Thymus (tissue), 14 donors: ENCODE data around the gene SLC38A7. TPM values are rescaled to one million over a fixed set of nuclear protein-coding genes. Genes with fewer than 3 reads are reported as not detected.
A peak's percentile ranks its signal among the peaks of the same experiment; 100 is the strongest.

Experiments
- DNase-seq, 9 donors: peaks; one replicate each; pipeline ENCODE4 v3.0.0-alpha.2; 2013; ENCODE audit warnings: low spot score in 9 of 9, low read depth in 6 of 9, missing footprints in 1 of 9
- H3K27ac ChIP-seq, 2 donors: one replicate each; pipeline ENCODE4 v1.5.1; 2013; ENCODE audit warnings: control low read depth in 1 of 2, low read depth in 1 of 2, low read length in 1 of 2, mild to moderate bottlenecking in 1 of 2, moderate library complexity in 1 of 2
- H3K27me3 ChIP-seq, 2 donors: one replicate each; pipeline ENCODE4 v1.5.1; 2013; ENCODE audit warnings: low read length in 1 of 2; ENCODE audit not compliant: control insufficient read depth in 2 of 2, insufficient read depth in 1 of 2
- H3K36me3 ChIP-seq, 2 donors: one replicate each; pipeline ENCODE4 v1.5.1; 2013; ENCODE audit warnings: low read length in 1 of 2, mild to moderate bottlenecking in 1 of 2, moderate library complexity in 1 of 2; ENCODE audit not compliant: control insufficient read depth in 2 of 2, insufficient read depth in 2 of 2
- H3K4me1 ChIP-seq, 2 donors: one replicate each; pipeline ENCODE4 v1.5.1; 2013; ENCODE audit warnings: low read length in 2 of 2; ENCODE audit not compliant: control insufficient read depth in 2 of 2, insufficient read depth in 2 of 2
- H3K4me3 ChIP-seq, 2 donors: one replicate each; pipeline ENCODE4 v1.5.1; 2013; ENCODE audit warnings: low read length in 2 of 2, control low read depth in 1 of 2, mild to moderate bottlenecking in 1 of 2
- H3K9me3 ChIP-seq, 2 donors: one replicate each; pipeline ENCODE4 v1.5.1; 2013; ENCODE audit warnings: low read length in 1 of 2, mild to moderate bottlenecking in 1 of 2; ENCODE audit not compliant: control insufficient read depth in 2 of 2, insufficient read depth in 1 of 2
- WGBS: extraction: QIAGEN DNeasy Blood & Tissue Kit; methylation state at CpG from one replicate; pipeline ENCODE4 v1.1.7; 2013; 5-methylcytosine and 5-hydroxymethylcytosine counted together
- long read RNA-seq, 10 donors: transcript quantifications; one replicate each; lab custom pipeline, GENCODE V29; 2026
- polyA plus RNA-seq: library from polyadenylated mRNA; stranded (reverse); fragments of 200-250 nt; gene quantifications from one replicate; pipeline ENCODE4 v1.2.3, GENCODE V29; 2013
- total RNA-seq: library from RNA; stranded (reverse); fragments of 120-200 nt; gene quantifications from one replicate; pipeline ENCODE4 v1.2.4, GENCODE V29; 2013
- donor health status: healthy.

SLC38A7 gene
- total RNA-seq (3.7 TPM), polyA plus RNA-seq (8.6 TPM)
- long read RNA-seq, donor 1: 0 reads
- long read RNA-seq, donor 2: 0 reads
- long read RNA-seq, donor 3: 0 reads
- long read RNA-seq, donor 4, full-length matches to known transcripts: 3 of 3 reads
- long read RNA-seq, donor 4, partial matches to known transcripts: 0 of 3 reads
- long read RNA-seq, donor 4, other reads (novel, unspliced or antisense): 0 of 3 reads
- long read RNA-seq, donor 5, full-length matches to known transcripts: 1 of 1 reads
- long read RNA-seq, donor 5, partial matches to known transcripts: 0 of 1 reads
- long read RNA-seq, donor 5, other reads (novel, unspliced or antisense): 0 of 1 reads
- long read RNA-seq, donor 6, full-length matches to known transcripts: 3 of 3 reads
- long read RNA-seq, donor 6, partial matches to known transcripts: 0 of 3 reads
- long read RNA-seq, donor 6, other reads (novel, unspliced or antisense): 0 of 3 reads
- long read RNA-seq, donor 7, full-length matches to known transcripts: 3 of 3 reads
- long read RNA-seq, donor 7, partial matches to known transcripts: 0 of 3 reads
- long read RNA-seq, donor 7, other reads (novel, unspliced or antisense): 0 of 3 reads
- long read RNA-seq, donor 8: 0 reads
- long read RNA-seq, donor 9: 0 reads
- long read RNA-seq, donor 10, full-length matches to known transcripts: 1 of 1 reads
- long read RNA-seq, donor 10, partial matches to known transcripts: 0 of 1 reads
- long read RNA-seq, donor 10, other reads (novel, unspliced or antisense): 0 of 1 reads

GRCh38 chr16:58684354-58685083 is at the start of gene SLC38A7:
Gene SLC38A7, minus strand, starts transcription at chr16:58684770. Its CDS starts 4,644 bp downstream, at chr16:58680126.
- Histone ChIP-seq H3K27ac (peak within 1 kb of the TSS in 1 of 2 donors; percentile 31), H3K27me3 (no peaks in the 10 kb centered on the region), H3K4me1 (peaks cover 11% of the 10 kb centered on the region in 2 donors), H3K36me3 (peaks cover 0 to 5% of the 10 kb centered on the region in 2 donors), H3K9me3 (no peaks in the 10 kb centered on the region), H3K4me3 (peak within 1 kb of the TSS; percentile 57 to 83)
- DNase-seq: peak; percentile 36 to 78 (median 54)
- 10% methylated on average over 41 of the region's 41 CpGs for WGBS

GRCh38 chr16:58733671-58734458 is 49.3 kb upstream of the SLC38A7 start, which contains the start of gene GOT2:
Gene GOT2, minus strand, starts transcription at chr16:58734316. Its CDS starts 88 bp downstream, at chr16:58734228.
- no peaks in the 10 kb centered on the region for H3K27me3 ChIP-seq
- H3K4me3 ChIP-seq: peak within 1 kb of the TSS; percentile 79 to 88
- H3K9me3 ChIP-seq: no peaks in the 10 kb centered on the region
- peak in 7 of 9 donors; percentile 63 to 85 (median 74) for DNase-seq
- WGBS: under 1% methylated on average over 68 of the region's 68 CpGs
- peaks cover 8 to 12% of the 10 kb centered on the region in 2 donors for H3K4me1 ChIP-seq
- peaks cover 0 to 3% of the 10 kb centered on the region in 2 donors for H3K36me3 ChIP-seq
- peak within 1 kb of the TSS; percentile 10 to 18 for H3K27ac ChIP-seq

- peaks cover 8 to 12% of the 10 kb centered on the region in 2 donors for H3K4me1 ChIP-seq
- H3K36me3 ChIP-seq: peaks cover 0 to 6% of the 10 kb centered on the region in 2 donors
- no peaks in the 10 kb centered on the region for H3K27me3 ChIP-seq
- H3K27ac ChIP-seq: no peak overlapping the region
- H3K4me3 ChIP-seq: peak overlapping the region; percentile 79 to 88
- WGBS: 13% methylated on average over 23 of the region's 23 CpGs
- H3K9me3 ChIP-seq: no peaks in the 10 kb centered on the region
- peak in 1 of 9 donors; percentile 1 for DNase-seq
Observed at GRCh38 chr16:58733248-58733670, 48.7 kb upstream of the SLC38A7 start.

GRCh38 chr16:58732545-58733247 is 48.1 kb upstream of the SLC38A7 start:
- WGBS: 84% methylated on average over 9 of the region's 9 CpGs
- Histone ChIP-seq H3K9me3 (no peaks in the 10 kb centered on the region), H3K36me3 (peaks cover 0 to 9% of the 10 kb centered on the region in 2 donors), H3K4me1 (peaks cover 8 to 12% of the 10 kb centered on the region in 2 donors), H3K27ac (no peak overlapping the region), H3K27me3 (no peaks in the 10 kb centered on the region), H3K4me3 (peak overlapping the region; percentile 79 to 88)
- DNase-seq: peak in 2 of 9 donors; percentile 1 to 6

- Histone ChIP-seq H3K4me3 (no peak overlapping the region), H3K4me1 (peaks cover 8 to 12% of the 10 kb centered on the region in 2 donors), H3K9me3 (no peaks in the 10 kb centered on the region), H3K27ac (no peak overlapping the region), H3K27me3 (no peaks in the 10 kb centered on the region), H3K36me3 (peaks cover 0 to 11% of the 10 kb centered on the region in 2 donors)
- no peak for DNase-seq
- whole genome bisulfite sequencing: 98% methylated on average over 11 of the region's 11 CpGs
Observed at GRCh38 chr16:58730724-58731370, 46.3 kb upstream of the SLC38A7 start.

GRCh38 chr16:58727796-58728568 is 43.4 kb upstream of the SLC38A7 start:
- DNase-seq: no peak
- H3K4me3 ChIP-seq: no peak overlapping the region
- H3K9me3 ChIP-seq: no peaks in the 10 kb centered on the region
- peaks cover 4 to 5% of the 10 kb centered on the region in 2 donors for H3K4me1 ChIP-seq
- H3K27me3 ChIP-seq: no peaks in the 10 kb centered on the region
- H3K36me3 ChIP-seq: peaks cover 4 to 13% of the 10 kb centered on the region in 2 donors
- H3K27ac ChIP-seq: no peak overlapping the region
- WGBS: 97% methylated on average over 9 of the region's 9 CpGs

GRCh38 chr16:58727028-58727781 is 42.6 kb upstream of the SLC38A7 start:
- peaks cover 4 to 16% of the 10 kb centered on the region in 2 donors for H3K36me3 ChIP-seq
- WGBS: 87% methylated on average over 9 of the region's 9 CpGs

More at GRCh38 chr16:58727028-58727781, 42.6 kb upstream of the SLC38A7 start:
- Histone ChIP-seq H3K4me1 (no peaks in the 10 kb centered on the region), H3K9me3 (no peaks in the 10 kb centered on the region), H3K27ac (no peak overlapping the region), H3K4me3 (no peak overlapping the region), H3K27me3 (no peaks in the 10 kb centered on the region)
- no peak for DNase-seq
